GM12878 (cell line): ENCODE data around the gene SLC6A12. TPM values are rescaled to one million over a fixed set of nuclear protein-coding genes. Genes with fewer than 3 reads are reported as not detected.

Source experiments
- ATF2 ChIP-seq: IDR thresholded peaks from 2 replicates; pipeline ENCODE4 v1.6.1; 2012; ENCODE audit warnings: low read length, inconsistent platforms
- ATF7 ChIP-seq: fragments of 450-650 bp; IDR thresholded peaks from 2 replicates; pipeline ENCODE4 v1.6.1; 2016; ENCODE audit warnings: low read depth, mild to moderate bottlenecking
- CEBPB ChIP-seq, 2 experiments: fragments of 150-350 bp in 1 of 2; IDR thresholded peaks; 2 replicates each; pipeline ENCODE4 v1.6.1; 2012 to 2014; ENCODE audit warnings: low read depth in 2 of 2, low read length in 2 of 2, borderline replicate concordance in 1 of 2, inconsistent platforms in 1 of 2
- CUX1 ChIP-seq: IDR thresholded peaks from 2 replicates; pipeline ENCODE4 v1.6.1; 2012; ENCODE audit warnings: improper control_type of control experiment, low read depth, low read length; ENCODE audit not compliant: insufficient replicate concordance
- MTA2 ChIP-seq: fragments of 450-650 bp; IDR thresholded peaks from 2 replicates; pipeline ENCODE4 v1.6.1; 2016; ENCODE audit warnings: low read depth, mild to moderate bottlenecking, moderate library complexity
- SMC3 ChIP-seq: IDR thresholded peaks from 2 replicates; pipeline ENCODE4 v1.6.1; 2011; ENCODE audit warnings: low read length, improper control_type of control experiment, borderline replicate concordance
- SUZ12 ChIP-seq: fragments of 200-600 bp; sonication (generic); IDR thresholded peaks from one replicate; pipeline ENCODE4 v1.6.1; 2018; ENCODE audit warnings: antibody characterized with exemption, mild to moderate bottlenecking; ENCODE audit not compliant: unreplicated experiment
- ZBTB4 ChIP-seq: fragments of 450-650 bp; formaldehyde crosslinking; IDR thresholded peaks from 2 replicates; pipeline ENCODE4 v1.4.0; 2022; ENCODE audit warnings: mild to moderate bottlenecking, moderate library complexity
- polyA plus RNA-seq, 11 experiments: library from polyadenylated mRNA; depleted of rRNA in 4 of 11; unstranded in 6 of 11; stranded (reverse) in 5 of 11; fragments of >200 nt; fragmentation: Nextera tagmentation in 4 of 11; fragmentation: Illumina TruSeq in 1 of 11; extraction: Ambion mirVana in 4 of 11; extraction: Trizol in 1 of 11; gene quantifications; 1 replicate in 1 of 11; 2 replicates in 10 of 11; pipeline versions ENCODE4 v1.2.1 to v1.2.3, GENCODE V29; 2011 to 2016; ENCODE audit warnings: inconsistent platforms in 2 of 11, missing spikeins in 2 of 11, low read depth in 1 of 11
- total RNA-seq, 4 experiments: library from RNA; depleted of rRNA in 3 of 4; stranded (reverse); fragments of >200 nt in 3 of 4; fragmentation: Illumina TruSeq in 1 of 4; extraction: Trizol in 1 of 4; gene quantifications; 2 replicates each; pipeline versions ENCODE4 v1.2.1 to v1.2.3, GENCODE V29; 2013 to 2021

SLC6A12 gene
- total and polyA plus RNA-seq, 10 of the 15 experiments (the other 5 are each of a cell fraction or from before 2014, with no cell fraction given) = 0.06 to 0.11 (median 0.07) TPM; not detected in 7

GRCh38 chr12:219891-220352 is 6.0 kb upstream of the SLC6A12 start (continued):
- TF ChIP-seq ZBTB4 (CRISPR knock-in tag) (no peak), CEBPB (IDR thresholded peaks at IDR 0.05; ENCODE audit: borderline replicate concordance in 1 of 2, low read depth in 2 of 2, low read length in 2 of 2) (no peak), ATF7 (no peak), MTA2 (no peak), SMC3 (peak; percentile 48), CUX1 (no peak), ATF2 (no peak), SUZ12 (no peak)
